Hepatocyte (in vitro differentiated cells): ENCODE measurements around the gene PUS10.

Source experiments
- CTCF ChIP-seq: fragments of 200-600 bp; sonication (generic); IDR thresholded peaks from 2 replicates; pipeline ENCODE4 v1.5.1; 2016; ENCODE audit warnings: antibody characterized with exemption, mild to moderate bottlenecking; ENCODE audit not compliant: poor library complexity
- EZH2 ChIP-seq: fragments of 200-600 bp; sonication (generic); IDR thresholded peaks from 2 replicates; pipeline ENCODE4 v1.6.1; 2016; ENCODE audit warnings: antibody characterized with exemption, mild to moderate bottlenecking, borderline replicate concordance
- EZH2phosphoT487 ChIP-seq: fragments of 200-600 bp; sonication (generic); IDR thresholded peaks from one replicate; pipeline ENCODE4 v1.6.1; 2018; ENCODE audit warnings: antibody characterized with exemption, mild to moderate bottlenecking, low read depth, moderate library complexity; ENCODE audit not compliant: unreplicated experiment, severe bottlenecking

- no peak for TF ChIP-seq CTCF
- TF ChIP-seq EZH2phosphoT487, result no peak
- TF ChIP-seq EZH2, result no peak
Measured at GRCh38 chr2:61017556-61018317, at the start of gene PUS10, which contains the start of gene PEX13.
